Transverse colon (tissue), 4 donors: Measurements from ENCODE around the gene RABIF.

Experiments used
- POLR2A ChIP-seq: fragments of 450-650 bp; IDR thresholded peaks from one replicate; pipeline ENCODE4 v1.6.1; 2016; ENCODE audit warnings: antibody characterized with exemption, mild to moderate bottlenecking, moderate library complexity
- POLR2AphosphoS5 ChIP-seq, 3 donors: sonication (generic); formaldehyde crosslinking; IDR thresholded peaks; one replicate each; pipeline ENCODE4 v1.6.1; 2016; ENCODE audit warnings: antibody characterized with exemption in 3 of 3
- TF ChIP-seq, protein P1 (sequence below), 5 experiments: fragments of 200-600 bp in 3 of 5; fragments of 450-650 bp in 2 of 5; sonication (generic) in 3 of 5; IDR thresholded peaks; 1 replicate in 2 of 5; 2 replicates in 3 of 5; pipeline ENCODE4 v1.5.1; 2016 to 2017; ENCODE audit warnings: antibody characterized with exemption in 5 of 5, inconsistent platforms in 3 of 5, mild to moderate bottlenecking in 2 of 5, moderate library complexity in 1 of 5

DNA sequence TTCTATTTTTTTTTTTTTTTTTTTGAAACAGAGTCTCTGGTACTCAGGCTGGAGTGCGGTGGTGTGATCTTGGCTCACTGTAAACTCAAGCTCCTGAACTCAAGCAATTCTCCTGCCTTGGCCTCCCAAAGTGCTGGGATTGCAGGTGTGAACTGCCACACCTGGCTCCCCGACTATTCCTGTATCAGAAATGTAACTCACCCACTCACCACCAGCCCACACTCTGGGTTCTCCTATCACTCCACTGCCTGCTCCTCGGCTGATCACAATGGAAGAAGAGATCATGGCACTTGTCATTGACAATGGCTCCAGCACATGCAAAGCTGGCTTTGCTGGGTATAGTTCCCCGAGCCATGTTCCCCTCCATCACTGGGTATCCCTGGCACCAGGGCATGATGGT is 15.9 kb downstream of the RABIF start:
- no peak for TF ChIP-seq POLR2AphosphoS5 (IDR thresholded peaks at IDR 0.05)
- no peak for TF ChIP-seq POLR2A
- TF ChIP-seq, protein P1, sequence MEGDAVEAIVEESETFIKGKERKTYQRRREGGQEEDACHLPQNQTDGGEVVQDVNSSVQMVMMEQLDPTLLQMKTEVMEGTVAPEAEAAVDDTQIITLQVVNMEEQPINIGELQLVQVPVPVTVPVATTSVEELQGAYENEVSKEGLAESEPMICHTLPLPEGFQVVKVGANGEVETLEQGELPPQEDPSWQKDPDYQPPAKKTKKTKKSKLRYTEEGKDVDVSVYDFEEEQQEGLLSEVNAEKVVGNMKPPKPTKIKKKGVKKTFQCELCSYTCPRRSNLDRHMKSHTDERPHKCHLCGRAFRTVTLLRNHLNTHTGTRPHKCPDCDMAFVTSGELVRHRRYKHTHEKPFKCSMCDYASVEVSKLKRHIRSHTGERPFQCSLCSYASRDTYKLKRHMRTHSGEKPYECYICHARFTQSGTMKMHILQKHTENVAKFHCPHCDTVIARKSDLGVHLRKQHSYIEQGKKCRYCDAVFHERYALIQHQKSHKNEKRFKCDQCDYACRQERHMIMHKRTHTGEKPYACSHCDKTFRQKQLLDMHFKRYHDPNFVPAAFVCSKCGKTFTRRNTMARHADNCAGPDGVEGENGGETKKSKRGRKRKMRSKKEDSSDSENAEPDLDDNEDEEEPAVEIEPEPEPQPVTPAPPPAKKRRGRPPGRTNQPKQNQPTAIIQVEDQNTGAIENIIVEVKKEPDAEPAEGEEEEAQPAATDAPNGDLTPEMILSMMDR (IDR thresholded peaks at IDR 0.05) = no peak
